K562 (cell line): ENCODE data around the gene PRKAA1. TPM values are rescaled to one million over a fixed set of nuclear protein-coding genes. Genes with fewer than 3 reads are reported as not detected.
A peak's percentile ranks its signal among the peaks of the same experiment; 100 is the strongest.

Experiments used
- BACH1 ChIP-seq: fragments of 200-800 bp; sonication (Bioruptor generic); IDR thresholded peaks from 2 replicates; pipeline ENCODE4 v1.6.1; 2016; ENCODE audit warnings: missing genetic modification characterization, missing compliant biosample characterization
- HMG20A ChIP-seq: fragments of 450-650 bp; formaldehyde crosslinking; conservative IDR thresholded peaks from 2 replicates; pipeline ENCODE4 v1.4.0; 2020; ENCODE audit warnings: mild to moderate bottlenecking, mixed read lengths
- MTA2 ChIP-seq: fragments of 450-650 bp; IDR thresholded peaks from 2 replicates; pipeline ENCODE4 v1.6.1; 2016; ENCODE audit warnings: low read depth
- PHB2 ChIP-seq: fragments of 450-650 bp; IDR thresholded peaks from 2 replicates; pipeline ENCODE4 v1.6.1; 2017; ENCODE audit warnings: low read depth
- RBM15 ChIP-seq: fragments of 200-400 bp; formaldehyde crosslinking; IDR thresholded peaks from 2 replicates; pipeline ENCODE4 v1.6.1; 2018; ENCODE audit warnings: mild to moderate bottlenecking, low read length, moderate library complexity; ENCODE audit not compliant: insufficient read depth
- RBM34 ChIP-seq: fragments of 200-400 bp; formaldehyde crosslinking; IDR thresholded peaks from 2 replicates; pipeline ENCODE4 v1.6.1; 2018; ENCODE audit warnings: low read length, borderline replicate concordance; ENCODE audit not compliant: insufficient read depth
- SOX6 ChIP-seq: fragments of 450-650 bp; IDR thresholded peaks from 2 replicates; pipeline ENCODE4 v1.6.1; 2014; ENCODE audit warnings: mild to moderate bottlenecking
- XRCC3 ChIP-seq: fragments of 450-650 bp; IDR thresholded peaks from 2 replicates; pipeline ENCODE4 v1.6.1; 2017; ENCODE audit warnings: mild to moderate bottlenecking, moderate library complexity
- YBX1 ChIP-seq: fragments of 450-650 bp; IDR thresholded peaks from 2 replicates; pipeline ENCODE4 v1.7.1; 2016; ENCODE audit warnings: mild to moderate bottlenecking
- ZFP1 ChIP-seq: fragments of 450-650 bp; formaldehyde crosslinking; IDR thresholded peaks from 2 replicates; pipeline ENCODE4 v1.4.0; 2020; ENCODE audit warnings: mild to moderate bottlenecking, mixed read lengths
- ZNF551 ChIP-seq: fragments of 250-450 bp; sonication (Bioruptor Pico); IDR thresholded peaks from 2 replicates; pipeline ENCODE4 v1.5.0; 2021; ENCODE audit warnings: mild to moderate bottlenecking, moderate library complexity
- polyA plus RNA-seq, 8 experiments: library from polyadenylated mRNA; depleted of rRNA in 4 of 8; stranded (reverse) in 5 of 8; unstranded in 3 of 8; fragments of >200 nt; fragmentation: Nextera tagmentation in 2 of 8; fragmentation: Illumina TruSeq in 1 of 8; extraction: Ambion mirVana in 2 of 8; extraction: Trizol in 1 of 8; gene quantifications; 2 replicates each; pipeline versions ENCODE4 v1.2.1 to v1.2.3, GENCODE V29; 2011 to 2014; ENCODE audit warnings: inconsistent platforms in 1 of 8, missing spikeins in 1 of 8
- total RNA-seq, 7 experiments: library from RNA; depleted of rRNA in 6 of 7; stranded (reverse); fragments of >200 nt in 6 of 7; fragmentation: Illumina TruSeq in 2 of 7; extraction: Trizol in 2 of 7; gene quantifications; 2 replicates each; pipeline versions ENCODE4 v1.2.1 to v1.2.3, GENCODE V29; 2011 to 2021; ENCODE audit warnings: low replicate concordance in 1 of 7
- TF ChIP-seq, protein P1 (sequence below): sonication (generic); formaldehyde crosslinking; IDR thresholded peaks from 2 replicates; pipeline ENCODE4 v1.8.1; 2023; ENCODE audit warnings: mild to moderate bottlenecking, missing genetic modification reagents
- TF ChIP-seq, protein P2 (sequence below), 2 experiments: fragments of 450-650 bp; IDR thresholded peaks; 2 replicates each; pipeline ENCODE4 v1.6.1; 2016; ENCODE audit warnings: mild to moderate bottlenecking in 2 of 2, borderline replicate concordance in 1 of 2, low read depth in 1 of 2, moderate library complexity in 1 of 2
- TF ChIP-seq, protein P3 (sequence below): IDR thresholded peaks from 2 replicates; pipeline ENCODE4 v1.6.1; 2014; ENCODE audit warnings: antibody characterized with exemption
- TF ChIP-seq, protein P4 (sequence below): fragments of 250-450 bp; sonication (Bioruptor Pico); IDR thresholded peaks from 2 replicates; pipeline ENCODE4 v1.4.0; 2020; ENCODE audit warnings: mild to moderate bottlenecking, moderate library complexity

The PRKAA1 gene
- total and polyA plus RNA-seq, 9 of the 15 experiments (the other 6 are each of a cell fraction or from before 2014, with no cell fraction given): 24.5 to 84.0 (median 51.4) TPM

DNA sequence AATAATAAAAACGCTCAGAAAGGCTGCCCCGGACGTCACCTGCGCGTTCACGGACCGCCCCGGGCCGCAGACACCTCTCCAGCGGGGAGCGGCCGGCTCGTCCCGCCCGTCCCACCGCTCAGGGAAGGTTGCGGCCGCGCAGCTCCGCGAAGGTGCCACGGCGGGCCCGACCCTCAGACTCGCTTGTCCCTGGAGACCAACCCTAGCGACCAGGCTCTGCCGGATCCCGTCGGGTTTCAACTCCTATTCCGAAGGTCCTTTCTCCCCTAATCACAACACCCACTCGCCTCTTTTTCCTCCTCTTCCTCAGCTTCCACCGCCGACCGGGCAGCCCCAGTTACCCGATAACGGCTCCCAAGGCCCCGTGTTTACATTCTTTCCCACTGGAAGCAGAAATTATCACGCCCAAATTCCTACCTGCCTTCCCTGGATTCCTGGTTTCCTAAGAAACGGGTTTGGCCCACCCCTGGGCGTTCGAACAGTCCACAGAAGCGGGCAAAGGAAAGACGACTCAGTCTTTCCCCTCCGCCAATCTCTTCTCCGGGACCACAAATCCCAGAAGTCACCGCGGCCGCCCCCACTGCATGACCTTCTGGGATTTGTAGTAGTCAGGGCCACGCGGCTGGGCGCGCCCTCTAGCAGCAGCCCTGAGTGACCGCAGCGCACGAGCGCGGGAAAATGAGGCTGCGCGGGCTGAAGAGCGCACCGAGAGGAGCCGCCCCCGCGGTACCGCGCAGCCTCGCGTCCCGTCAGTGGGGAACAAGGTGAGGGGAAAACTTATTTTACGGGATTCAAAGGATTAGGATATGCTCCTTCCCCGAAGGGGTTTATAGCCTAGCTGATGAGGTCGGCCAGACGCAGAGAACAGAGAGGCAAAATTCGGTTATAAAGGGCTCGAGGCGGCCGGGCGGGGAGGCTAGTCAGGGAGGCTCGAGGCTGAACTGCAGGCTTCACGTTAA is 42.5 kb downstream of the PRKAA1 start, which contains the start of gene TTC33 (continued):
- no peak for TF ChIP-seq PHB2
- no peak for TF ChIP-seq RBM15
- TF ChIP-seq XRCC3: no peak
- no peak; the same call in 1 of the 2 replicates for TF ChIP-seq MTA2
- TF ChIP-seq, protein P1, sequence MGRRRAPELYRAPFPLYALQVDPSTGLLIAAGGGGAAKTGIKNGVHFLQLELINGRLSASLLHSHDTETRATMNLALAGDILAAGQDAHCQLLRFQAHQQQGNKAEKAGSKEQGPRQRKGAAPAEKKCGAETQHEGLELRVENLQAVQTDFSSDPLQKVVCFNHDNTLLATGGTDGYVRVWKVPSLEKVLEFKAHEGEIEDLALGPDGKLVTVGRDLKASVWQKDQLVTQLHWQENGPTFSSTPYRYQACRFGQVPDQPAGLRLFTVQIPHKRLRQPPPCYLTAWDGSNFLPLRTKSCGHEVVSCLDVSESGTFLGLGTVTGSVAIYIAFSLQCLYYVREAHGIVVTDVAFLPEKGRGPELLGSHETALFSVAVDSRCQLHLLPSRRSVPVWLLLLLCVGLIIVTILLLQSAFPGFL: no peak
- TF ChIP-seq, protein P2, sequence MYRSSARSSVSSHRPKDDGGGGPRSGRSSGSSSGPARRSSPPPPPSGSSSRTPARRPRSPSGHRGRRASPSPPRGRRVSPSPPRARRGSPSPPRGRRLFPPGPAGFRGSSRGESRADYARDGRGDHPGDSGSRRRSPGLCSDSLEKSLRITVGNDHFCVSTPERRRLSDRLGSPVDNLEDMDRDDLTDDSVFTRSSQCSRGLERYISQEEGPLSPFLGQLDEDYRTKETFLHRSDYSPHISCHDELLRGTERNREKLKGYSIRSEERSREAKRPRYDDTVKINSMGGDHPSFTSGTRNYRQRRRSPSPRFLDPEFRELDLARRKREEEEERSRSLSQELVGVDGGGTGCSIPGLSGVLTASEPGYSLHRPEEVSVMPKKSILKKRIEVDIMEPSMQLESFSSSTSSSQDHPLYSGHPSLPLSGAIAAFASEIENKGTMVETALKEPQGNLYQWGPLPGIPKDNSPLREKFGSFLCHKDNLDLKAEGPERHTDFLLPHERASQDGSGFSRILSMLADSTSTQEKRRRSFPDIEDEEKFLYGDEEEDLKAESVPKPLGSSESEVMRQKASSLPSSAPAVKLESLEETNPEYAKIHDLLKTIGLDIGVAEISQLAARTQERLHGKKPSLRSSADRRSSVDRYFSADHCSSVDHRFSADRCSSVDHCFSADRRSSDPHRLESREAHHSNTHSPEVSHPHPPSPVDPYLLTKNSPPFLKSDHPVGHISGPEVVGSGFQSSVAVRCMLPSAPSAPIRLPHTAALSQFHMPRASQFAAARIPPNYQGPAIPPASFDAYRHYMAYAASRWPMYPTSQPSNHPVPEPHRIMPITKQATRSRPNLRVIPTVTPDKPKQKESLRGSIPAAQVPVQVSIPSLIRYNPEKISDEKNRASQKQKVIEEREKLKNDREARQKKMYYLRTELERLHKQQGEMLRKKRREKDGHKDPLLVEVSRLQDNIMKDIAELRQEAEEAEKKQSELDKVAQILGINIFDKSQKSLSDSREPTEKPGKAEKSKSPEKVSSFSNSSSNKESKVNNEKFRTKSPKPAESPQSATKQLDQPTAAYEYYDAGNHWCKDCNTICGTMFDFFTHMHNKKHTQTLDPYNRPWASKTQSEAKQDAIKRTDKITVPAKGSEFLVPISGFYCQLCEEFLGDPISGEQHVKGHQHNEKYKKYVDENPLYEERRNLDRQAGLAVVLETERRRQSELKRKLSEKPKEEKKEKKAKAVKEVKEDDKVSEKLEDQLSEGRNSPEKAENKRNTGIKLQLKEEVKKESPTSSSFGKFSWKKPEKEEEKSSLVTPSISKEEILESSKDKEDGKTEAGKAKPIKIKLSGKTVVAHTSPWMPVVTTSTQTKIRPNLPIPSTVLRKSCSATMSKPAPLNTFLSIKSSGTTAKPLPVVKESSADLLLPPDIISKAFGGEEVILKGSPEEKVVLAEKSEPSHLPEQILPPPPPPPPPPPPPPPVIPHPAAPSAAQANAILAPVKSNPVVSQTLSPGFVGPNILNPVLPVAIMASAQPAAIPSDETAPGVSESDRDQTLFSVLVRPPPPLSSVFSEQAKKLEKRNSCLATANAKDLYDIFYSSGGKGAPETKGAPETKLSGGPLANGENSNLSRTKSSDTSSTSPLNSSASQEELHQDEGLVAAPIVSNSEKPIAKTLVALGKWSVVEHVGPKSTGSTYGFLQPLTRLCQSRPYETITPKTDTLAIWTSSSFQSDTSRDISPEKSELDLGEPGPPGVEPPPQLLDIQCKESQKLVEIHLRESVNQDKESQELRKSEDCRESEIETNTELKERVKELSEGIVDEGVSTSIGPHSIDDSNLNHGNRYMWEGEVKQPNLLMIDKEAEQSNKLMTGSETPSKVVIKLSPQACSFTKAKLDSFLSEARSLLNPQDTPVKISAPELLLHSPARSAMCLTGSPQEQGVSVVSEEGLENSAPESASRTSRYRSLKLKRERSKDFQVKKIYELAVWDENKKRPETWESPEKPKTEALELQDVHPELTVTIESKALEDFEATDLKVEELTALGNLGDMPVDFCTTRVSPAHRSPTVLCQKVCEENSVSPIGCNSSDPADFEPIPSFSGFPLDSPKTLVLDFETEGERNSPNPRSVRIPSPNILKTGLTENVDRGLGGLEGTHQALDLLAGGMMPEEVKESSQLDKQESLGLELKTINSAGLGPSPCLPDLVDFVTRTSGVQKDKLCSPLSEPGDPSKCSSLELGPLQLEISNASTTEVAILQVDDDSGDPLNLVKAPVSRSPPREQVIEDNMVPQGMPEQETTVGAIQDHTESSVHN (IDR thresholded peaks at IDR 0.05; ENCODE audit: borderline replicate concordance in 1 of 2, low read depth in 1 of 2): no peak
- TF ChIP-seq ZFP1 (CRISPR knock-in tag): no peak
- TF ChIP-seq BACH1: peak; percentile 67; the same call in 1 of the 2 replicates
- TF ChIP-seq SOX6: peak; percentile 58
- TF ChIP-seq HMG20A: no peak
- TF ChIP-seq ZNF551 (CRISPR knock-in tag): no peak
- TF ChIP-seq, protein P3, sequence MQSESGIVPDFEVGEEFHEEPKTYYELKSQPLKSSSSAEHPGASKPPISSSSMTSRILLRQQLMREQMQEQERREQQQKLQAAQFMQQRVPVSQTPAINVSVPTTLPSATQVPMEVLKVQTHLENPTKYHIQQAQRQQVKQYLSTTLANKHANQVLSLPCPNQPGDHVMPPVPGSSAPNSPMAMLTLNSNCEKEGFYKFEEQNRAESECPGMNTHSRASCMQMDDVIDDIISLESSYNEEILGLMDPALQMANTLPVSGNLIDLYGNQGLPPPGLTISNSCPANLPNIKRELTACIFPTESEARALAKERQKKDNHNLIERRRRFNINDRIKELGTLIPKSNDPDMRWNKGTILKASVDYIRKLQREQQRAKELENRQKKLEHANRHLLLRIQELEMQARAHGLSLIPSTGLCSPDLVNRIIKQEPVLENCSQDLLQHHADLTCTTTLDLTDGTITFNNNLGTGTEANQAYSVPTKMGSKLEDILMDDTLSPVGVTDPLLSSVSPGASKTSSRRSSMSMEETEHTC: peak; percentile 73
- no peak for TF ChIP-seq YBX1
- TF ChIP-seq, protein P4, sequence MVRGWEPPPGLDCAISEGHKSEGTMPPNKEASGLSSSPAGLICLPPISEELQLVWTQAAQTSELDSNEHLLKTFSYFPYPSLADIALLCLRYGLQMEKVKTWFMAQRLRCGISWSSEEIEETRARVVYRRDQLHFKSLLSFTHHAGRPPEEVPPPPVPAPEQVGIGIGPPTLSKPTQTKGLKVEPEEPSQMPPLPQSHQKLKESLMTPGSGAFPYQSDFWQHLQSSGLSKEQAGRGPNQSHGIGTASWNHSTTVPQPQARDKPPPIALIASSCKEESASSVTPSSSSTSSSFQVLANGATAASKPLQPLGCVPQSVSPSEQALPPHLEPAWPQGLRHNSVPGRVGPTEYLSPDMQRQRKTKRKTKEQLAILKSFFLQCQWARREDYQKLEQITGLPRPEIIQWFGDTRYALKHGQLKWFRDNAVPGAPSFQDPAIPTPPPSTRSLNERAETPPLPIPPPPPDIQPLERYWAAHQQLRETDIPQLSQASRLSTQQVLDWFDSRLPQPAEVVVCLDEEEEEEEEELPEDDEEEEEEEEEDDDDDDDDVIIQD (CRISPR knock-in tag): no peak
- TF ChIP-seq RBM34: no peak
